NCI-H524 treated with DMSO at 0.1 percent for 48 hours (cell line): ENCODE data around the gene SFT2D2.
"Not testable (repeated sequence)": the region's sequence is repeated elsewhere in the genome, so short reads cannot be mapped to it uniquely, and the experiment has no call there.

Experiments
- DNase-seq: peaks from one replicate; lab custom pipeline; 2025; lab: John Stamatoyannopoulos, UW

SFT2D2 gene

GRCh38 chr1:168225476-168226190 is at the start of gene SFT2D2:
Gene SFT2D2 (plus strand): TSS chr1:168226004. CDS start chr1:168226080, 76 bp downstream.
- no peak for DNase-seq

DNA sequence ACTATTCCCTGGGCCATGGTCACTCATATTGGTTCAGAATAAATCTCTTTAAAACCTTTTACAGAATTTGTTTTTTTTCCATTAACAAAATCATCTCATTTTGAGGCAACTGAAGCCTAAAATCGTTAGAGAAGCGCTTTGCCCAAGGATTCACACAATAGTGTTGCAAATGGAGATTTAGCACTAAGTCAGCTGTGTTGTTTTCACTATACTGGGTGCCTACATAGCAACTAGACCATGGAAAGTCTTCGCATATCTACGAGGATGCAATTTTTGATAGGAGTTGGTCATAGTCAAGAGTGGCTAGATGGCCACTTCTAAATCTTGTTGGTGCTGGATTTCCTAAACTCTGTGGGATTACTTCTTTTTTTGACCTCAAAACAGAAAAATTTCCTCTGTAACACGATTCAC is 47.6 kb upstream of the SFT2D2 start:
- no peak for DNase-seq

- peak; percentile 84 for DNase-seq
These were observed 47.0 kb upstream of the SFT2D2 start, which contains the start of gene TIPRL for GRCh38 chr1:168178638-168179437. Gene TIPRL (plus strand): TSS chr1:168178962. CDS start chr1:168179078, 116 bp downstream.

DNA sequence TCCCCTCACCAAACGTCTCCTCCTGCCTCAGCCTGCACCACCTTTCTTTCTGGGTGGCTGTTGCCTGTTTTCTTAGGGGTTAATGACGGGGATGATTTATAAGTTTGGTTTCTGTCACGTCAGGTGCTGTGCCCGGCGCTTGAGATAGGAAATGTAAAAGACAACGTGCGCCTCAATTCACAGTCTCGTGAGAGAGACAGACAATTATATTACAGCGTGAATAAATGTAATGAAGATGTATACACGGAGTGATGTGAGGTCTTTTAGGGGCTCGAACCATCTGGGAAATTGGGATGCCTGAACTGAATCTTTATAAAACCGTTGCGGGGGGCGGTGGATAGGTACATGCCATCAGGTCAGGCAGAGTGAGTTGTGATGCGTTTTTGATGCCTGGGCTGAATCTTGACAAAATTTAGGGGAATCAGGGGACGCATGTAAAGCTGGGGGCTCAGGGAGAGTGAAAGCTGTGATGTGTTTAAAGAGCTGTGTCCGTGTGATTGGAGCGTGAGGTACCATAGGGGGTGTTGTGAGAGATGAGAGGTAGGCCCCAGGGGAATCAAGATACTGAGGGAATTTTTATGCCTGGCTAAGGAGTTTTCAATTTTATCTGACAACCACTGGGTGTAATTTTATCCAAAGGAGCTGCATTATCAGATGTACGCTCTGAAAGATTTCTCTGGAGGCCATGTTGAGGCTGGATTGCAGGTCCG is 46.2 kb upstream of the SFT2D2 start:
- no peak for DNase-seq

DNA sequence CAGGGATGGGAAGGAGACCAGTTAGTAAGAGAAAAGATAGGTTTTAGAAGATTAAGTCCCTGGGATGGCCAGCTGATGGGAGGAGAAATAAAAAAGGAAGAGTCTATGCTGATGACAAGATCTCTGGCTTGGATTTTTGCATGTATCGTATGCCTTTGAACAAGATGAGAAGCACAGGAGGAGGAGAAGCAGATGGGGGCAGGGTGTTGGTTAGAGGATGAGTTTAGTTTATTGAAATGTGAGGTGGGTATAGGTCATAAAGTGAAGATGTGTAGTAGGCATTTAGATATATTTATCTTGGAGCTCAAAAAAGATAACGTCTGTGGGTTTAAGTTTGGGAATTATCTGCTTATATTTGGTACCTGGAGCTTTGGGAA is 45.7 kb upstream of the SFT2D2 start:
- no peak for DNase-seq

DNA sequence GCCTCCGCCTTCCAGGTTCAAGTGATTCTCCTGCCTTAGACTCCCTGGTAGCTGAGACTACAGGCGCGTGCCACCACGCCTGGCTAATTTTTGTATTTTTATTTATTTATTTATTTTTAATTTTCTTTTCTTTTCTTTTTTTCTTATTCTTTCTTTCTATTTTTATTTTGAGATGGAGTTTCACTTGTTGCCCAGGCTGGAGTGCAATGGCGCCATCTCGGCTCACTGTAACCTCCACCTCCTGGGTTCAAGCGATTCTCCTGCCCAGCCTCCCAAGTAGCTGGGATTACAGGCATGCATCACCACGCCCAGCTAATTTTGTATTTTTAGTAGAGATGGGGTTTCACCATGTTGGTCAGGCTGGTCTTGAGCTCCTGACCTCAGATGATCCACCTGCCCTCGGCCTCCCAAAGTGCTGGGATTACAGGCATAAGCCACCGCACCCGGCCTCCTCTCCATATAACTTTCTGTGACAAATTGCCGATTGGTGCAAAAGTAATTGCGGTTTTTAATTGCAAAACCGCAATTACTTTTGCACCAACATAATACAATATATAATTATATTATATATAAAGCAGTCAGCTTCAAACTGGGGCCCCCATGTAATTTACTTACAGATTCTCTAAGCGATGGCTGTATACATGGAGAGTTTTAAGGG is 44.6 kb upstream of the SFT2D2 start:
- DNase-seq, result not testable (repeated sequence)

GRCh38 chr1:168187177-168187576 is 38.6 kb upstream of the SFT2D2 start:
- no peak for DNase-seq

DNA sequence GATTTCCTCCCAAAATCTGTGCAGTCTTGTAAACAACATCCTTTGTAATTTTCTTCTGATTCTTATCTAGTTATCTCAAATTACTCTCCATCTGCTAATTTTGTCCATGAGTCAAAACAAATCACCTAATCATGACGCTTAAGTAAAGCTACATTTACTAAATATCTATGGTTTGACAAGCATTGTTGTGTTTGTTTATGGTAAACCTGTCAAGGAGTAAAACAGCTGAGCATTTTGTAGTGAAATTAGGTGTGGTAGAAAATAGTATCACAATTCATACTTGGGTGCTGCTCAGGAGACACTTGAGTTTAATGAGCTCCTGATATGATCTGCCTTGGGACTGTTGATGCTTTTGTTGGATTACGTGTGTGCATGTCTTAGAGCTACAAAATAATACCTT is 35.4 kb upstream of the SFT2D2 start:
- DNase-seq, result no peak

DNA sequence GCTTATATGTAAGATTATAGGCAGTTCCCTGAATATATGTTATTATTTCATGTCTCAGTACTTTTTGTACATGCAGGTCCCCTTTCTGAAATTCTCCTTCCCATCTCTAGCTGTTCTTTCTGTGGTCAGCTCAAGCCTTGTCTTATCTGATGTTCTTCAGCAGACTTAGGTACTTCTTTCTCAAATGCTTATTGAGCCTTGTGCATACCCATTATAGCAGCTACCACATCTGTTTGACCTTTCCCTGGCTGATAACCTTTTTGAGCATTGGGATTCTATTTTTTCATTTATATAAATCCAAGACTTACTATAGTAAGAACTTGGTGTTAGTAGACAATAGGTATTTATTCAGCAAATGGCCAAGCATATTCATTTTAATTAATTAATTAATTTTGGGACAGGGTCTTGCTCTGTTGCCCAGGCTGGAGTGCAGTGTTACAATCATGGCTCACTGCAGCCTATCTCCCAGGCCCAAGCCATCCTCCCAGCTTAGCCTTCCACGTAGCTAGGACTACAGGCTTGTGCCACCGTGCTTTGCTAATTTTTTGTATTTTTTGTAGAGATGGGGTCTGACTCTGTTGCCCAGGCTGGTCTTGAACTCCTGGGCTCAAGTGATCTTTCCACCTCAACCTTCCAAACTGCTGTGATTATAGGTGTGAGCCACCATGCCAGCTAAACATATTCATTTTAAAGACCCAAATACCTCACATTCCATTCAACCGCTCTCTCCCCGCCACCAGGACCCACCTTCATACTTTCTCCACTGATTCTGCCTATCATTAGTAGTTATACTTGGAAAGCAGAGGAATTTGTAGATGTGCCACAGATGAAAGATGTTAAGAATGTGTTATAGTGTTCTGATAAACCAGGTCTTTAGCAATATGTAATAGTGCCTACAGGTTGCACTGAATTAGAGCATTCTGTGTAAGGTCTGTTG is 30.3 kb upstream of the SFT2D2 start:
- DNase-seq, result no peak

DNA sequence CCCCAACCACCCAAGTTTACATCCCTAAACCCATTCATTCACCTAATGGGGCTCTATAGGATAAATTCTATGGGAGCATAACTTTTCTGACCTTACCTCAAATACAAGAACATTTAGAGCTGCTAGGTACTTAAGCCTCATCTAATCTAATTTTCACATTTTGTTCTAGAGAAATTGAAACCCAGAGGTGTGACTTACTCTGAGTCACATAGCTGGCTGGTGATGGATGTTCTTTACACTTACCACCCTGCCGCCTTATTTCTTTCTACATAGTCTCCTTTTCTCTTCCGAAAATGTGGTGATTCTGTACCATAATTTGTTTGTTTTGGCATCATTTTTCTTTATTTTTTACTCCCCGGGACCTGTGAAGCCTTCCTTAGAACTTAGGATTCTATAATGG is 26.7 kb upstream of the SFT2D2 start:
- no peak for DNase-seq

DNA sequence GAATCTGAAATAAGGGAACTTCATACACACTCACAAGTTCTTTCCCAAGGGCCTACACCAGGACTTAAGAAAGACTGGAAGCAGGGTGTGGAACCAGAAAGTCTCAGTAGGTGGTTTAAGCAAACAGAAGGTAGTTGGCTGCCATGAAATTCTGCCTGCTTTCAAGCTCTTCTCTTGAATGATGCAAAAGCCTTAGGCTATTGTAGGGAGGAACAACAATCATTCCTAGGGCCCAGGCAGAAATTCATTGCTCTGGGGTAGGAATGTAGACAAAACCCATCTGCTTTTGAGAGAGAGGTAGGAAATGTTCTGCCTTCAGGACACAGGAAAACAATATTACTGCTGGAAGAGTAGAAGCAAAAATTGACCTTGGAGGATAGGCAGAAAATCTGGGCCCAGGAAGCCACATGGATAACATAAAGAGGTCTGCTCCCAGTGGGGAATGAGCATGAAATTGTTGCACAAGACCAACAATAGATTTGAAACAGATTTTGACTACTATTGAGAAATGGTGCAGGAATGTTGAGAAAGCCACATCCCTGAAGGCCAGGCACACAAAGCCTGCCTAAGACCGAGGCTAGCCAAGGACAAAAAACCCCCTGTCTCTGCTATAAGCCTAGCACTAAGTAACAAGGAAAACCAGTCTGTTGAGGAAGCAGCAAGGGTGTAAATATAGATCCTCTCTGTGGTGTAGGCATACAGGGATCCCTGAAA is 22.7 kb upstream of the SFT2D2 start:
- no peak for DNase-seq

- no peak for DNase-seq
These were observed 19.7 kb upstream of the SFT2D2 start for GRCh38 chr1:168206111-168206510.

GRCh38 chr1:168207673-168208072 is 18.1 kb upstream of the SFT2D2 start:
- not testable (repeated sequence) for DNase-seq

DNA sequence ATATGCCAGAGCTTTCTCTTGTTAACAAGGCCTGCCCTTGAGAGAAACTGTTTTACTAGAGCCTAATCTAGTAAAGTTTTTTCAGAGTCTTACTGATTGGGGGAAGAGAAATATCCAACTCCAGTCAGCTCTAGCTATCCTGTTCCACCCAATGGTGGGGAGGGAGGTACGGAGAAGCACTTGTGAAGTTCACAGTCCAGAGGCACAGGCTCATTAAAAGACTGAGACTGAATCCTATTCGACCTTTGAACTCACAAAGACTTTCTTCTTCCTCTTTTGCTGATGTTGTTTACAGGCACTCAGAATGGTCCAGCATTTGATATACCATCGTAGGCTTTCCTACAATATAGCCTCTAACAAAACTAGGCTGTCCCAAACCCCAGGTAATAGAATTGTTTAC is 15.5 kb upstream of the SFT2D2 start:
- DNase-seq, result no peak

DNA sequence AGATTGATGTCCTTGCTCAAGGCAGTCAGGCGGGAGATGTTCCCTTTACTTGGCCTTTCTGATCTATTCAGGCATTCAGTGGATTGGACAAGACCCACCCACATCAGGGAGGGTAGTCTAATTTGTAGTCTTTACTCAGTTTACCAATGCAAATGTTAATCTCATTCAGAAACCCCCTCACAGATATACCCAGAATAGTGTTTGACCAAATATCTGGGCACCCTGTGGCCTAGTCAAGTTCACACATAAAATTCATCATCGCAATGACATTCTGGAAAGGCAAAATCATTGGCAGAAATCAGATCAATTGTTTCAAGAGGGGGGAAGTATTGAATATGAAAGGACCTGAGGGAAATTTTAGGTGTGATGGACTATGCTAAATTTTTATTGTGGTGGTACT is 12.5 kb upstream of the SFT2D2 start:
- DNase-seq, result no peak

DNA sequence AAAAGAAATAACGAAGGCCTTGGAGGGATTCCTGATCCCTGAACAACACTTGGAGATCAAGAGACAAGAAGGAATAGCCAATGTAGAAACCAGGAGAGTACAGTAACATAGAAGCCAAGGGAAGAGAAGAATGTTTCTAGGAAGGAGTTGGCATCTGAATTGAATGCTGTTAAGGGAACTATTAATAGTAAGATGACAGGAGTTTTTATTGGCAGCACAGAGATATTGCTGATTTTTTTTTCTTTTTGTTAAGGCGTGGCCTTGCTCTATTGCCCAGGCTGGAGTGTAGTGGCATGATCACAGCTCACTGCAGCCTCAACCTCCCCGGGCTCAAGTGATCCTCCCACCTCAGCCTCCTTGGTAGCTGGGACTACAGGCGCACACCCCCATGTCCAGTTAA is 9.6 kb upstream of the SFT2D2 start:
- no peak for DNase-seq

DNA sequence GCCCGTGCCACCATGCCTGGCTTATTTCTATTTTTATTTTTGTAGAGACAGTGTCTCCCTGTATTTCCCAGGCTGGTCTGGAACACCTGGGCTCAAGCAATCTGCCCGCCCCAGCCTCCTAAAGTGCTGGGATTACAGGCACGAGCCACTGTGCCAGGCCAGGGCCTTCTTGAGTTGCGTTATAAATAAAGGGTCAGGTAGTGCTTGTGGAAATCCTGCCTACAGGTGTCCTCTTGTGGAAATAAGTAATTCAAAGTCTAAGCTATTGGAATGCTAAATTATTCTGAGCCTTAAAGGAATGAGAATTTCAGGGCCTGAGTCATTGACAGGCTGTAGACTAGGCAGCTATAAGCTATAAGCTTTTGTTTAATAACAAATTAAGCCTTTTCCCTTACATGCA is 8.1 kb upstream of the SFT2D2 start:
- no peak for DNase-seq

GRCh38 chr1:168218658-168219057 is 7.1 kb upstream of the SFT2D2 start:
- DNase-seq, result peak; percentile 61

DNA sequence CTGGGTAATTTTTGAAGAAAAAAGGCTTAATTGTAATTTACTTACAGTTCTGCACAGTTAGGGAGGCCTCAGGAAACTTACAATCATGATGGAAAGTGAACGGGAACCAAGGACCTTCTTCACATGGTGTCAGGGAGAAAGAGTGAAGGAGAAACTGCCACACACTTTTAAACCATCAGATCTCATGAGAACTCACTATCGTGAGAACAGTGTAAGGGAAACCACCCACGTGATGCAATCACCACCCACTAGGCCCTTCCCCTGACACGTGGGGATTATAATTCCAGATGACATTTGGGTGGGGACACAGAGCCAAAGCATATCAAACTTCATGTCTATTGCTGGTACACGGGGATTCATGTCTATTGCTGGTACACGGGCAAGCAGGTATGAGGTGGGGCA is 5.3 kb upstream of the SFT2D2 start:
- no peak for DNase-seq

DNA sequence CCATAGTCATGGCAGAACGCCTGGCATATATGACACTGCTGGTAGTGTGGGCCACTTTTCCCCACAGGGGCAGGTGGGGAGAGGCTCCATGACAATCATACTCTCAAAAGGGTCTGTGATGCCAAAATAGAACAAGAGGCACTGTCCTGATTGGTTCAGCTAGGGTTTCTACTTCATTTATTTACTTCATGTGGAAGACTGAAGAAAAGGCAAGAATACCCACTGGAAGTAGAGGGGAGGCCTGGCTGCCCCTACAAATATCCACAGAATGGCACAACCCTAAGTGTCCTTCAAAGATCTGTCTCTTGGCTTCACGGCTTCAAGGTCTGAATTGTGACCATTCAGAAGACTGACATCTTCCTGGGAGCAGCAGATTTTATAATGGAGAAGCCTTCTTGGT is 4.5 kb upstream of the SFT2D2 start:
- DNase-seq, result no peak
